Nephron progenitor cell (in vitro differentiated cells): Measurements from ENCODE around the gene FAM53C.

ENCODE experiments used
- DNase-seq: peaks from one replicate; pipeline ENCODE4 v3.0.0; 2021
- H3K27ac Mint-ChIP-seq: 2 replicates; pipeline ENCODE4 v1.8.0; 2021; ENCODE audit warnings: mild to moderate bottlenecking, moderate library complexity, mixed read lengths
- H3K27me3 Mint-ChIP-seq: 2 replicates; pipeline ENCODE4 v1.8.0; 2021; ENCODE audit warnings: mild to moderate bottlenecking, low read depth, mixed read lengths; ENCODE audit not compliant: poor library complexity
- H3K36me3 Mint-ChIP-seq: 2 replicates; pipeline ENCODE4 v1.8.0; 2021; ENCODE audit warnings: low read depth, mixed read lengths
- H3K4me1 Mint-ChIP-seq: 2 replicates; pipeline ENCODE4 v1.8.0; 2021; ENCODE audit warnings: mixed read lengths
- H3K4me3 Mint-ChIP-seq: 2 replicates; pipeline ENCODE4 v1.8.0; 2021; ENCODE audit warnings: mild to moderate bottlenecking, moderate library complexity, mixed read lengths
- H3K9me3 Mint-ChIP-seq: 2 replicates; pipeline ENCODE4 v1.8.0; 2021; ENCODE audit warnings: mild to moderate bottlenecking, moderate library complexity, mixed read lengths
- TF ChIP-seq, protein P1 (sequence below): fragments of 200-600 bp; sonication (generic); IDR thresholded peaks from 2 replicates; pipeline ENCODE4 v1.5.0; 2021; ENCODE audit warnings: antibody characterized with exemption

FAM53C gene

DNA sequence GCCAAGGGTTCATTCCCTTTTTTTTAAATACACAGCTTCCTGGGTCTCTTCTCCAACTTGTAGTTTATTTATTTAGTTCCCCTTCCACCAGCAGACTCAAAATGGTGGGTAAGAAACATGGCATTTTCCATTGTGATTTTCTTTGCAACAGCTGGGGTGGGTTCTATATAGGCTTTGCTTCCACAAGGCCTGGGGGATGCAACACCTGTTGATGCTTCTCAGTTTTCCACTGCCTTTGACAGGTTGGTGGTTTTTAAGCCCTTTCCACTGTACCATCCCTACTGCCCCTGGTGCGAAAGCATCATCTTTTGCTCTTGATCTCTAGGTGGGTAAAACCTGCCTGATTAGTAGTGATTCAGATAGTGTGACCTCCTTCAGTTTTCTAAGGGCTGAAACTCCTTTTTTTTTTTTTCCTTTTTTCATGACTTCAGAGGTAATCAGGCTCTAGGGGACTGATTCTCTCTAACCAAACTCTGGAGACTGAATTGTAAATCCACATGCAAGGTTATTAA lies 22.9 kb downstream of the FAM53C start:
- DNase-seq, result no peak
- H3K4me1 Mint-ChIP-seq, result peaks cover 14% of the 10 kb centered on the region
- H3K9me3 Mint-ChIP-seq, result peaks cover 4% of the 10 kb centered on the region
- no peak overlapping the region for H3K4me3 Mint-ChIP-seq
- TF ChIP-seq, protein P1, sequence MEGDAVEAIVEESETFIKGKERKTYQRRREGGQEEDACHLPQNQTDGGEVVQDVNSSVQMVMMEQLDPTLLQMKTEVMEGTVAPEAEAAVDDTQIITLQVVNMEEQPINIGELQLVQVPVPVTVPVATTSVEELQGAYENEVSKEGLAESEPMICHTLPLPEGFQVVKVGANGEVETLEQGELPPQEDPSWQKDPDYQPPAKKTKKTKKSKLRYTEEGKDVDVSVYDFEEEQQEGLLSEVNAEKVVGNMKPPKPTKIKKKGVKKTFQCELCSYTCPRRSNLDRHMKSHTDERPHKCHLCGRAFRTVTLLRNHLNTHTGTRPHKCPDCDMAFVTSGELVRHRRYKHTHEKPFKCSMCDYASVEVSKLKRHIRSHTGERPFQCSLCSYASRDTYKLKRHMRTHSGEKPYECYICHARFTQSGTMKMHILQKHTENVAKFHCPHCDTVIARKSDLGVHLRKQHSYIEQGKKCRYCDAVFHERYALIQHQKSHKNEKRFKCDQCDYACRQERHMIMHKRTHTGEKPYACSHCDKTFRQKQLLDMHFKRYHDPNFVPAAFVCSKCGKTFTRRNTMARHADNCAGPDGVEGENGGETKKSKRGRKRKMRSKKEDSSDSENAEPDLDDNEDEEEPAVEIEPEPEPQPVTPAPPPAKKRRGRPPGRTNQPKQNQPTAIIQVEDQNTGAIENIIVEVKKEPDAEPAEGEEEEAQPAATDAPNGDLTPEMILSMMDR, result no peak
- H3K27me3 Mint-ChIP-seq, result no peaks in the 10 kb centered on the region
- H3K27ac Mint-ChIP-seq, result peak overlapping the region; percentile 29
- peaks cover 24% of the 10 kb centered on the region for H3K36me3 Mint-ChIP-seq

DNA sequence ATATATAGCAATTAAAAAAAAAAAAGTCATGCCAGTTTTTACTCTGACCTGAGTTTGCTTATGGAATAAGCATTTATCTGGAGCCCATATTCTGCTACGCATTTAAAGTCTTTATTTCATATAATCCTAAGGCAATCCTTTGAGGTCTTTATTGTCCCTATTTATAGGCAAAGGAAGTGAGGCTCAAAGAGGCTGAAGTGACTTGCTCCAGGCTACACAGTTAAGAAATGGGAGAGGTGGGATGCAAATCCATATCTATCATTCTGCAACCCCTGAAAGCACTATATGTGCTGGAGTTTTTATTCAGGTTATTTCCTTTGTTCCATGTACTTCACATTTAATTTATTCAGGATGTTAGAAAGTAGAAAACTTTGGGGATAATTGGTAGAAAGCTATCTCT lies 26.5 kb downstream of the FAM53C start:
- Mint-ChIP-seq H3K36me3 (peaks cover 16% of the 10 kb centered on the region), H3K9me3 (peaks cover 2% of the 10 kb centered on the region), H3K27me3 (no peaks in the 10 kb centered on the region), H3K4me1 (peaks cover 39% of the 10 kb centered on the region), H3K4me3 (no peak overlapping the region), H3K27ac (no peak overlapping the region)
- TF ChIP-seq, protein P1, result no peak
- DNase-seq, result no peak

DNA sequence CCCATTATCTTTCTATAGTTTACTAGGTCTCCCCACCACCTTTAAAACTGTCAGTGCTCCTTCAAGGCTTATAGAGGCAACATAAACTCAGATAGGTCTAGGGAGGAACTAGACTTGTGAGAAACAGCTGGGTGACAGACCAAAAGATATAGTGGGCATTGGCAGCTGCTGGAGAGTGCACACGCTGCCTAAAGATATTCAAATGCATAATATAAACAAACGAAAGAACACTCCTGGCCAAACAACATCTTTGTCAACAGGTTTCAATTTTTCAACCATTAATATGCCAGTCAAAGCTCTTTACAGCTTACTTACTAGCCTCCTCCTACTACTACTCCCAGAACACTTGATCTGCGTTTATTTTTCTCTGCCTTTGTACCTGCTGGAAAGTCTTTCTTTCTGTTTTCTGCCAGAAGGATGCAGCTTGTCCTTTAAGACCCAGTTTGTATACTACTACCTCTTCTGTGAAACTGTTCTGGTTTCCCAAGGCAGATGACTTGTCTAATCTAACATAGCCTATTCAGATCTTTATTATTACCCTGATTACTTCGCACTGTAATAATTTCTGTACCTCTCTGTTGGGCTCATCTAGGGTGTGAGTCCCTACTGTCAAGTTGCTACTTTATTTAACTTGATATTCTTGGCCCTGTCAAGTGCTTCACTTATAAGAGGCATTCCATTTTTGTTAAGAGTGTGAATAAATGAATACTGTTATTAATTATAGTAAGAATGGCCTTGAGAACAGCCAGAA lies 28.7 kb downstream of the FAM53C start:
- Mint-ChIP-seq H3K9me3 (no peaks in the 10 kb centered on the region), H3K4me3 (no peak overlapping the region), H3K27ac (peak overlapping the region; percentile 79), H3K4me1 (peaks cover 35% of the 10 kb centered on the region), H3K27me3 (no peaks in the 10 kb centered on the region), H3K36me3 (peaks cover 13% of the 10 kb centered on the region)
- no peak for DNase-seq
- TF ChIP-seq, protein P1, result no peak

DNA sequence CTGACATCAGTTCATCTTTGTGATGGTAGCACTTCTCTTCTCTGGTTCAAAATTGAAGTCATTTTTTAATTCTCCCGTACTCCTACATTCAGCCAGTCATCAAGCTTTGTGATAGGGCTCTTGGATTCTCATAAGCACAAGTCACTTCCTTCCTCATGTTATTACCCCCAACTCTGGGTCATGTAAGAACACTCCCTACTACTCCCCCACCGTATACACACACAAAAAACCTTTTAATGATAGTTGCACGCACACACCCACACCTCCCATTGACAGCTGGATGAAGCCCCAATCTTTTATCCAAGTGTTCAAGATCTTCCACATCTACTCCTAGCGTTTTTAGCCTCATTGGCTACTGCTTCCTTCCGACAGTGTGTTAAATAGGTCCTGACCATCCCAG lies 31.2 kb downstream of the FAM53C start:
- no peak overlapping the region for H3K4me3 Mint-ChIP-seq
- DNase-seq, result no peak
- peaks cover 35% of the 10 kb centered on the region for H3K4me1 Mint-ChIP-seq

DNA sequence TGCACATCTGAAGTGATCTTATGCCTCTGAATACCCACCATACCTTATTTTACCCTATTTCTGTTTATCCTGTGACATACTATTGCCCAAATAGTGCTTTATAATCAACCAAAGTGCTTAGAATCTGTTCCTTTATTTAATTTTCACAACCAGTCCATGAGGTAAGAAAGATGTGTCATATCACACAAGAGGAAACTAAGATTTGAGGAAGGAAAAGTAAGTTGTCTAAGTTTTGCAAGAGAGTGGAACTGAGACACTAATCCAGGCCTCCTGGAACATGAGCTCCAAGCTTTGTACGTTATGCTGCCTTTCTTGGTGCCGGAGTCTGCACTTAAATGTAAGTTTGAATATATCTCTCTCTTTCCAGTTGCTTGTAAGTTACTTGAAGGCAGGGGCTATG lies 31.6 kb downstream of the FAM53C start:
- Mint-ChIP-seq H3K27ac (peak overlapping the region; percentile 42), H3K4me3 (no peak overlapping the region), H3K36me3 (peaks cover 19% of the 10 kb centered on the region), H3K4me1 (peaks cover 35% of the 10 kb centered on the region), H3K27me3 (no peaks in the 10 kb centered on the region), H3K9me3 (no peaks in the 10 kb centered on the region)
- TF ChIP-seq, protein P1, result no peak
- no peak for DNase-seq

More for the DNA sequence above, 31.2 kb downstream of the FAM53C start:
- Mint-ChIP-seq H3K27ac (peak overlapping the region; percentile 42), H3K9me3 (no peaks in the 10 kb centered on the region), H3K27me3 (no peaks in the 10 kb centered on the region), H3K36me3 (peaks cover 17% of the 10 kb centered on the region)
- TF ChIP-seq, protein P1, result no peak

DNA sequence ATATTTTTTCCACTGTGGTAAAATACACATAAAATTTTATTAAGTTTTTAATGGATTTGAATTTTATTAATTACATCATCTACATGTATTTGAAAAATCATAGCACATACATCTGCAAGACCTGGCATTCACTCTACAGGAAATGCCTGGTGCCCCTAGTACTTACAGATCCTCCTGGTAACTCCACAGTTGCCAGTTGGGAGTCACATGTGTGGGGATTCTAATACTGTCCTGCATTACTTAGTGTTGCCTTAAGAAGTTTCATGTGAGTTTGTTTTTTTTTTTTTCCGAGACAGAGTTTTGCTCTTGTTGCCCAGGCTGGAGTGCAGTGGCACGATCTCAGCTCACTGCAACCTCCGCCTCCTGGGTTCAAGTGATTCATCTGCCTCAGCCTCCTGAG lies 32.5 kb downstream of the FAM53C start:
- H3K27me3 Mint-ChIP-seq, result no peaks in the 10 kb centered on the region
- DNase-seq, result no peak
- no peaks in the 10 kb centered on the region for H3K9me3 Mint-ChIP-seq
- peaks cover 23% of the 10 kb centered on the region for H3K36me3 Mint-ChIP-seq
- TF ChIP-seq, protein P1, result no peak
- no peak overlapping the region for H3K4me3 Mint-ChIP-seq
- H3K27ac Mint-ChIP-seq, result no peak overlapping the region
- peaks cover 35% of the 10 kb centered on the region for H3K4me1 Mint-ChIP-seq
